HL-60/S4 treated with retinoic acid at 250 ng/mL for 4 days and 3 days (cell line): ENCODE results near the gene LAIR1.
"Not testable (repeated sequence)": the region's sequence is repeated elsewhere in the genome, so short reads cannot be mapped to it uniquely, and the experiment has no call there.

Source experiments
- in situ Hi-C: fragments of 300-500 bp; cut with MboI; formaldehyde crosslinking; loops from 2 replicates; pipeline ENCODE4 v1.7.0; 2022; ENCODE audit warnings: low sequenced_read_pairs

Gene LAIR1, protein sequence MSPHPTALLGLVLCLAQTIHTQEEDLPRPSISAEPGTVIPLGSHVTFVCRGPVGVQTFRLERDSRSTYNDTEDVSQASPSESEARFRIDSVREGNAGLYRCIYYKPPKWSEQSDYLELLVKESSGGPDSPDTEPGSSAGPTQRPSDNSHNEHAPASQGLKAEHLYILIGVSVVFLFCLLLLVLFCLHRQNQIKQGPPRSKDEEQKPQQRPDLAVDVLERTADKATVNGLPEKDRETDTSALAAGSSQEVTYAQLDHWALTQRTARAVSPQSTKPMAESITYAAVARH

DNA sequence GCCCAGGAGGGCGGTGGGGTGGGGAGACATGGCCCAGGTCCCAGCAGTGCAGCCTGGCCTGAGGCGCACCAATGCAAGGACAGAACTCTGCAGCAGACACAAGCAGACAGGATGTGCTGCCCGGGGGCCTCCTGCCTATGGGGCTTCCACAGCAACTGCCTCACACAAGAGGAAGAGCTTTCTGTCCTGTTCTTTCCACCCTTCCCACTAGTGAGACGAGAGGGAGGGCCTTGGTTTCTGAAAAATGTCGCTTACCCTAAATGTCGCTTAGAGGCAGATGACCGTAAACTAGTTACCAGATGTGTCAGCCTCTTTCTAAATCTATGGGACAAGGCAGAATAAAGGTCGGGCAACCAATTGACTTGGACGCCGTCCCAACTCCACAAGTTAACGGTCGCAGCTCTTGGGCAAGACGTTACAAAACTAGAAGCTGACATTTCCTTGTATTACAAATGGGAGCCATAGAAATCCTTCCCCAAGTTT, at the start of gene LAIR1:
Gene LAIR1 (minus strand): TSS at position 157 of the 483 bp plus-strand sequence. CDS start 127 bp downstream, at position 30.
- in situ Hi-C loops, result no loop called here

DNA sequence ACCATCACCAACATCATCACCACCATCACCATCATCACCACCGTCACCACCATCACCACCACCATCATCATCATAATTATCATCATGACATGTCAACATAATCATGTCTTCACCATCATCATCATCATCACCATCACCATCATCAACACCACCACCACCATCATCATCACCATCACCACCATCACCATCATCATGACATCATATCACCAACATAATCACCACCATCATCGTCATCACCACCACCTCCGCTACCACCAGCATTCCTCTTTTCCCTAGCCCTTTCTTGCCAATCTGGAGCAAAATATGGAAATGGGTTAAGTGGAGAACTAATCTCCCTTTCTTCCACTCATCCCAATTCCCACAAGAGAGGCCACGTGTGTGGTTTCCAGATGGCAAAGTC, 49.4 kb upstream of the LAIR1 start:
- in situ Hi-C loops, result no loop called here

DNA sequence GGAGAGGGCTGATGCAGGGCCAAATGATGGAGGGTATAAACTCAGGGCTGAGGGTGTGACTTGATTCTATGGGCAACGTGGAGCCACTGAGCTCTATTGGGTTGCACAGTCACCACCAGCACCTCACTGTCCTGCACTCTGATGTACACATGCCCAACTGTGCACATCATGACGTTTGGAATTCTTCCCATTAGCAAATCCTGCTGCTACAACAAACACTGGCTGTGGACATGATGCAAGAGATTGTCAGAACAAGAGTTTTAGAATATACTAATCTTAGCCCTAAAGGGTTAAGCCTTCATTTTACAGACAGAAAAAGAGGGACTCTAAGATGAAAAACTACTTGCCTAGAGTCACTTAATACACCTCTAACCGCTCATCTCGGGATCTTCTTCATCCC, 48.1 kb upstream of the LAIR1 start:
- in situ Hi-C loops, result no loop called here

DNA sequence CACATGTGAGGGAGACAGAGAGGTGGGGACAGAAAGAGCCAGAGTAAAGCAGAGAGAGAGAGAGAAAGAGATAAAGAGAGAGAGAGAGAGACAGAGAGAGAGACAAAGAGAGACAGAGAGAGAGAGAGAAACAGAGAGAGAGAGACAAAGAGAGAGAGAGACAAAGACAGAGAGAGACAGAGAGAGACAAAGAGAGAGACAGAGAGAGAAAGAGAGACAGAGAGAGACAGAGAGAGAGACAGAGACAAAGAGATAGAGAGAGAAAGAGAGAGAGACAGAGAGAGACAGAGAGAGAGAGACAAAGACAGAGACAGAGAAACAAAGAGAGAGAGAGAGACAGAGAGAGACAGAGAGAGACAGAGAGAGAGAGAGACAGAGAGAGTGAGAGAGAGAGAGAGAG, 46.3 kb upstream of the LAIR1 start:
- in situ Hi-C loops, result no loop called here

DNA sequence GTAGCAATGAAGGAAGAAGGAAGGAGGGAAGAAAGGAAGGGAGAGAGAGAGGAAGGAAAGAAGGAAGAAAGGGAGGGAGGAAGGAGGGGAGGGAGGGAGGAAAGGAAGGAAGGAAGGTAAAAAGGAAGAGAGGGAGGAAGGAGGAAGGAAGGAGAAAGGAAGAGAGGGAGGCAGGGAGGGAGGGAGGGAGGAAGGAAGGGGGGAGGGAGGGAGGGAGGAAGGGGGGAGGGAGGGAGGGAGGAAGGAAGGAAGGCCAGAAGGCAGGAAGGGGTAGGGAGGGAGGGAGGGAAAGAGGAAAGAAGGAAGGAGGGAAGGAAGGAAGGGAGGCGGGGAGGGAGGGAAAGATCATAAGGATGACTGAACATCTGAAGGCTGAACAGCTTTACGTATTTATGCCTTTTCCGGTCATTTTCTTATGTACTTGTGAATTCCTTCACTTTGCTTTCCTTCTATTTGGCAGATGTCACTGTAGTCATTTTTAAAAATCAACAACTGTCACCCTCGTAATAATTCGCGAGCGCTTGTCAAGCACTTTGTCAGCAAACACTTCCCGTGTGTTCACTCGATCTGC, 43.8 kb upstream of the LAIR1 start:
- in situ Hi-C loops, result no loop called here

DNA sequence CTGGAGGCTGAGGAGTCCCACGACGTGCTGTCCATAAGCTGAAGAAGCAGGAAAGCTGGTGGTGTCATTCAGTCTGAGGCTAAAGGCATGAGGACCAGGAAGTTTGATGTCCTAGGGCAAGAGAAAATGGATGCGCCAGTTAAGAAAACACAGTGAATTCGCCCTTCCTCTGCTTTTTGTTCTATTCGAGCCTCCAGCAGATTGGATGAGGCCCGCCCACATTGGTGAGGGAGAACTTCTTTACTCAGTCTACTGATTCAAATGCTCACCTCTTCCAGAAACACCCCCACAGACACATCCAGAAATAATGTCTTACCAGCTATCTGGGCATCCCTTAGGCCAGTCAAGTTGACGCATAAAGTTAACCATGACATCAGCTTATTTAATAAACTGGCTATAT, 43.0 kb upstream of the LAIR1 start:
- in situ Hi-C loops, result no loop called here

DNA sequence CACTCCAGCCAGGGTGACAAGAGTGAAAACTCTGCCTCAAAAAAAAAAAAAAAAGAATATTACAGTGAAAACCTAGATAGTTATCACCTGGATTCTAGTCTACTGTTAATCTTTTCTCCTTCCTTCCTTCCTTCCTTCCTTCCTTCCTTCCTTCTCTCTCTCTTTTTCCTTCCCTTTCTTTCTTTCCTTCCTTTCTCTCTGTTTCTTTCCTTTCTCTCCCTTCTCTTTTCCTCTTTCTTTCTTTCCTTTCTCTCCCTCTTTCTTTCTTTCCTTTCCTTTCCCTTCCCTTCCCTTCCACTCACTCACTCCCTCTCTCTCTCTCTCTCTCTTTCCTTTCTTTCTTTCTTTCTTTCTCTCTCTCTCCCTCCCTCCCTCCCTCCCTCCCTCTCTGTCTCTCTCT, 40.9 kb upstream of the LAIR1 start:
- in situ Hi-C loops, result no loop called here

DNA sequence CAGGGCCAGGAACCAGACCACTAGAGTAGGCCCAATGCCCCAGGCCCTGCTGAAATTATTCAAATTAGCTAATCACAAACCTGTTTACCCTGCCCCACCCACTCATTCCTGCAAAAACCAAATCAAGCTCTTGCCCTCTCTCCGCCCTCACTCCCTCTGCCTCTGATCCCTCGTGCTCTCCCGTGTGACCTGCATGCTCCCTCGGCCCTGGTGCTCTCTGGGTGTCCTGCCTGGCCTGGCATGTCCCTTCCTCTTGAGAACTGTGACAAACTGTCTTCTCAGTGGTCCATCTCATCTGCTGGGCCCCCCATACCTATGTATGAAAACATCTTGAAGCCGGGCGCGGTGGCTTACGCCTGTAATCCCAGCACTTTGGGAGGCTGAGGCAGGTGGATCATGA, 38.3 kb upstream of the LAIR1 start:
- in situ Hi-C loops, result no loop called here

DNA sequence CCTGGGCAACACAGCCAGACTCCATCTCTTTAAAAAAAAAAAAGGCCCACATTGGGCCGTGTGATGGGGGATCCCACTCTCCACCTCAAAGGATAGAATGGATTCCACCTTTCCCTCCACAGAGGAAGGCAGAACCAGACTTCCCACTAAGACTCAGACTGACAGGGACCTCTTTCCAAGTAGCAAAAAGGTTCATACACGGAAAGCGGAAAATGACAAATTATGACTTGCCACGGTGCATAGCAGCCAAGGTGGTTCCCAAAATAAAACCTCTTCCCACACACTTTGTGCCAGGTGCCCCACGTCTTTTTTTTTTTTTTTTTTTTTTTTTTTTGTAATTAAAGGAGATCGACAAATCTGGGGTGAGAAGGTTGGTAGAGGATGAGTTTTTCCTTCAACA, 36.2 kb upstream of the LAIR1 start:
- in situ Hi-C loops, result no loop called here

DNA sequence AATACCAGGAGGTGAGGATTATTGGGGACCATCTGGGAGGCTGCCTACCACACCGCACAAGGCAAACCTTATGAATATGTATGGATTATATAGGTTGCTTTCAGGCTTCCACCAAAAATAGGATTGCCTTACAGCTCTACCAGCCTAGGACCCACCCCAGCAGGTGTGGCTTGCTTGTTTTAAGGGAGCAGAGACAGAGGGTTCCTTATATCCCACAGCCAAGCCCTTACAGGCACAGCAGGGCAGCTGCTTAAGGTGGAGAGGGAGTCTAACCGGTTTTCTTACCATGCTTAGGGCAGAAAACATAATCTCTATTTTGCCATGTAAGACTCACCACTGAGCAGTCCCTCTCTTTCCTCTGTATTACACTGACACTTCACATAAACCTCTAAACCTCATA, 34.5 kb upstream of the LAIR1 start:
- in situ Hi-C loops, result no loop called here

DNA sequence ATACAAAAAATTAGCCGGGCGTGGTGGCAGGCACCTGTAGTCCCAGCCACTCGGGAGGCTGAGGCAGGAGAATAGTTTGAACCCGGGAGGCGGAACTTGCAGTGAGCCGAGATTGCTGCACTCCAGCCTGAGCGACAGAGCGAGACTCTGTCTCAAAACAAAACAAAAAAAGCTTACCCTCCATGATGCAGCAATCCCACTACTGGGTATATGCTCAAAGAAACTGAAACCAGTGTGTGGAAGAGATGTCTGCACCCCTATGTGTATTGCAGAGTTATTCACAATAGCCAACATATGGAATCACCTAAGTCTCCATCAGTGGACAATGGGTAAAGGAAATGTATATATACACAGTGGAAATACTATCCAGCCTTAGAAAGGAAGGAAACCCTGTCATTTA, 31.0 kb upstream of the LAIR1 start:
- in situ Hi-C loops, result no loop called here

DNA sequence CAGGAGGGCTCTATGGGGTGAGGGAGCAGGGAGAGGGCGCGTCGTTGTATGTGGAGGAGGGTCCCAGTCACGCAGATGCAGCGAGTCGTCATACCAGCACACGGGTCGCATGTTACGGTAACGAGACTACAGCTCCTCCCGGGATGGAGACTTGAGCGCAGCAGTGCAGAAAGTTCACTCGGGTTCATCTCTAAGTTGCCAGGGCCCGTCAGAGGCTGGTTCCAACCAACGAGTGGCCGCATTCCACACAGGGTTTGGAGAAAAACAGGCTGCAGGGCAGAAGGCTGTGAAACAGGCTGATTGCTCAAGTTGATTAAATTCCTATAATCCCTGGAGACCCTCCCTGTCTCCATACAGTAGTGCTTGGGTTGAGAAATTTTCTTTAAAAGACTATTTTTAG, 28.6 kb upstream of the LAIR1 start:
- in situ Hi-C loops, result no loop called here

DNA sequence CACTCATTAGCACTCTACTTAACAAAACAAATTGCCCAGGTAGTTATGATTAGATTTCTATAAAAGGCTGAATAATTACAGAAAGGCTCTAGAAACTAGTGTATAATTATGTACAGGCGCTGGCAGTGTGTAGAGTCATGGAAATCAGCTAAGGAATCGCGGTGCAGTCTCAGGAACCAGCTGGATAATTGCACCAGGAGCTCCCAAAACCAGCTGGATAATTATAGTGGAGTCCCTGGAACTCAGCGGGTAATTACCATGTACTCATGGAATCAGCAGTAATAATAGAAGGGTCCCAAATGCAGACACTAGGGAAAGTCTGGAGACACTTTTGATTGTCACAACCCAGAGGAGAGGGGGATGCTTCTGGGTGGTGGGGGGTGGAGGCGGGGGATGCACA, 27.4 kb upstream of the LAIR1 start:
- in situ Hi-C loops, result no loop called here

DNA sequence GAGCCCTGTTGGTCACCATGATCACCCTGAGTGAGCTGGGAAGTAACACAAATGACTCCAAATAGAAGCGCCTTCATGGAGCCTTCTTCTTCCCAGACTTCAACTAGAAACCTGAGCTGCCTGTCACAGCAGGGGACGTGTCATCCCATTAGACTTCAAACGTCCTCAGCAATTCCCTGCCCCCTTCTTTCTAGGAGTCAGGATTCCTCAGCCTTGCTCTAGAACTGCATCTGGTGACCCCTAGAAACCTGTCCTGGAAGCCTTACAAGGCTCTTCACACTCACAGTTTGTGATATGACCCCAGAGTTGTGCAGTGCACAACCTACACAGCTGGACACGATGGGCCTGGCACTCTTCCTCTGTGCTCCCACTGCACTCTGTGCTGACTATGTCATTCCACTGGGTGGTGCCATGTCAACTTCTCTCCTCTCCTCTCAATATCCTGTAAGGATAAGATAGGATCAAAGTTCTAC, 26.9 kb upstream of the LAIR1 start:
- in situ Hi-C loops, result no loop called here

DNA sequence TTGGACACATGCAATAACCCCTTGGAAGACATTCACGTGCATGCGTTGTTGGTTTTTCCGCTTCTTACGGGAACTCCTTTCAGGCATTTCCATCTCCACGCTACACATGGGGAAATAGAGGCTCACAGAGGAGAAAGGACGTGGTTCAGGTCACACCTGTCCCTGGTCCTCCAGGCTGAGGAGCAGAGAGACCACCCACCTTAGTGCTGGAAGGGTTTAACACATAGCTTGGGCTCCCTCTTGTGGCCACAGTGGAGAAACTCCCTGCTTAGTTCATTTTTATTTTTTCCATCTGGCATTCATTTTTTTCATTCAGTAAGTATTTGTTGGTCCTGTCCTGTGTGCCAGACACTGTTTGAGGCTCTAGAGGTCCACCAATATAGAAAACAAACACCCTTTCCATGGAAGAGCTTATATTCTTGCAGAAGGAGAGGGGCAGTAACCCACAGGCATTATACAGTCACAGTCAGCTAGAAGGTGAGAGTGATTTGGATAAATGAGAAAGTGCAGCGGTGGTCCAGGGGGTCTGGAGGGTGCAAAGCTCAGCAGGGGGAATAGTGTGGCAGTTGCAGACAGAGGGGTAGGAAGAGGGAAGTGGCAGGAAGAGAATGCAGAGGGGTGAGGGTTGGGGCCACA, 26.3 kb upstream of the LAIR1 start:
- in situ Hi-C loops, result no loop called here

DNA sequence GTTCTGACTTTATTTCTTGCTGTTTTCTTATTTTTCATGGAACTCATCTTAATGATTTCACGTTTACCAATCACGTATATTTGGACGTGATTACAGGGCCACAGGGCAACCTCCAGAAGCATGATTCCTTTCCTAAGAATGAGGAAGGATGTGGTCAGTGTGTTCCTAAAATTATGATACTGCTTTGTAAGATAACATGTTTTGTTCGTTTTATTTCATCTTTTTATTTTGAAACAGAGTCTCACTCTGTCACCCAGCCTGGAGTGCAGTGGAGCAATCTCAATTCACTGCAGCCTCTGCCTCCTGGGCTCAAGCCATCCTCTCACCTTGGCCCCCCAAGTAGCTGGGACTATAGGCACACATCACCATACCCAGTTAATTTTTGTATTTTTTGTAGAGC, 24.8 kb upstream of the LAIR1 start:
- in situ Hi-C loops, result no loop called here

DNA sequence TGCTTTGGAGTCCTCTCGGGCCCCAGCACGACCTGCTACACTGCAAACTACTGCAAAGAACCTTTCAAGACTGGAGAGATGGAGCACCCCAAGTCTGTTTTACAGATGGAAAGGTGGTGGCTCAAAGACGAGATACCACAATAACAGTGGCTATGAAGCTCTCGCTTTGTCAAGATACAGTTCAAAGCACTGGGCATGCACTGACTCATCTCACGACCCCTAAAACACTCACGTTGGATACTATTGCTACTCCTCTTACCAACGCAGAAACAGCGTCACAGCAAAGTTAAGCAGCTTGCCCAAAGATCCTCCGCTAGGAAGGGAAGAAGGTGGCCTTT, 24.0 kb upstream of the LAIR1 start:
- in situ Hi-C loops, result no loop called here

DNA sequence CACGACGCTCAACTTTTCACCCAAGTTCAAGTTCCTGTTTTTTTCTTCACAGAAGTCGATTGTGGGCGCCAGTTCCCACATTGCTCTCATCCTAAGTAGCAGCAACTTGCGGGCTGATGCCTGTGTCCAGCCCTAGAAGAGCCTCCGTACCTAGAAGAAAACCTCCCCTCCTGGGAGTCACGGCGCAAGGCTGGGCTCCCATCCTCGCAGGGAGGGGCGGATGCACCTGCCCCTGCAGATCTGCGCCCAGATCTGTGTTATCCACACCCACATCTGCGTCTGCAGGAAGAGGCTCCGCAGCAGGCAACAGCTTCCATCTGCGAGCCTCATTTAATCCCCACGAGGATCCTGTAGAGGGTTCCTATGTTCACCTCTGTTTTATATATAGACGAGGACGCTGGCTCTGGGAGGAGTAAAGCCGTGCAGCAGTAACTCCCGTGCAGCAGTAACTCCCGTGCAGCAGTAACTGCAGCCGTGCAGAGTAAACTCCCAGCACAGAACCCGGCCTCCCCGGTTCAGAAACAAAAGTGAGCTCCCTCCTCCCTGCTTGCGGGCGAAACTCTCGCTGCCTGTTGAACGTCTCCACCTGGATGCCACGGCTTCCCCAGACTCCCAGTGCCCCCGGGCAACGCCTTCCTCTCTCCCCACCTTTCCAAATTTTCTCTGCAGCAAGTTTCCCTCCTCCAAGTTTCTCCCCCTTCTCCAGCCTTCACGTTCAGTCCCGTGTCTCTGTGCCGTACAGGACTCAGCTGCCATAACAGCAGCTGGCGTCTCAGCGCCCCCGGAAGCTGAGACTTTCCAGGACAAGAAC, 23.5 kb upstream of the LAIR1 start:
- in situ Hi-C loops, result no loop called here

DNA sequence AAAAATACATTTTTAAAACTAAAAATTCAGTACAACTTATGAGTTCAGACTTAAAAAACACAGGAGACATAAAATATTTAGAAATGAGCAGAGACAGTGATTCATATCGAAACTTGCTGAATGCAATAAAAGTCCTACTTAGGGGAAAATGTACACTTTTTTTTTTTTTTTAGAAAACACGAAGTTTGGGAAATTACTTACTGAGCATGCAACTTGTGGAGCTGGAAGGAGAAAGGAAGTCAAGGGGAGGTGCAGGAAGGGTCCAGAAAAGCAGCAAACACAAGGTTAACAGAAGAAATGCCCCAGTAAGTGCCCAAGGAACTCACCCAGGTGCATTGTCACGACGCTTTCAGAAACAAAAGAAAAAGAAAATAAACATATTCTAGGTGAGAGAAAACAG, 18.6 kb upstream of the LAIR1 start:
- in situ Hi-C loops, result no loop called here

DNA sequence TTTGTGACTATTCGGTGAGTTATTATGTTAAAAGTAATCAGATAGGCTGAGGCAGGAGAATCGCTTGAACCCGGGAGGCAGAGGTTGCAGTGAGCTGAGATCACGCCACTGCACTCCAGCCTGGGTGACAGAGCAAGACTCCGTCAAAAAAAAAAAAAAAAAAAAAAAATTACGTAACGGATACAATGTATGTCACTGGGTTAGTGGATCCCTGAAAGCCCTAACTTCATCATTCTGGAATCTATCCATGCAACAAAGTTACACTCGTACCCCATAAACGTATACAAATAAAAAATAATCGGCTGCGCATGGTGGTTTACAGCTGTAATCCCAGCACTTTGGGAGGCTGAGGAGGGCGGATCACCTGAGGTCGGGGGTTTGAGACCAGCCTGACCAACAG, 17.3 kb upstream of the LAIR1 start:
- in situ Hi-C loops, result not testable (repeated sequence)

DNA sequence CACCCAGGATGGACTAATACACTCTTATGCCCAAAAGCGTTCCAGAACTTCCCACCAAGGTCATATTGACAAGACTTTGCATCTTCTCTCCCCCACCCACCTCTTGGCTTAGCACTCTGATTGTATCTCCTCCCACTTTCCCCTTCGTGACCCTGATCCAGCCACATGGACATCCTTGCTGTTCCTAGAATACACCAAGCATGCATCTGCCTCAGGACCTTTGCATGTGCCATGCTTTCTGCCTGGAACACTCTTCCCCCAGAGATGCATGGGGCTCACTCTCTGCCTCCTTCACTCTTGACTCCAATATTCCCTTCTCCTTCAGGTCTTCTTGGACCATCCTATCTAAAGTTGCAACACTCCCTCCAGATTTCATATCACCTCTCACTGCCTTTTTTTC, 16.2 kb upstream of the LAIR1 start:
- in situ Hi-C loops, result no loop called here
